GM19239 (cell line): Measurements from ENCODE around the gene DLK1.

ENCODE experiments used
- DNase-seq: peaks from one replicate; pipeline ENCODE4 v3.0.0; 2011; ENCODE audit warnings: low spot score; ENCODE audit not compliant: insufficient read length
- FAIRE-seq: peaks from 2 replicates; lab custom pipeline; 2011; peaks lifted over from hg19 to GRCh38; lab: Jason Lieb, UNC

The DLK1 gene

DNA sequence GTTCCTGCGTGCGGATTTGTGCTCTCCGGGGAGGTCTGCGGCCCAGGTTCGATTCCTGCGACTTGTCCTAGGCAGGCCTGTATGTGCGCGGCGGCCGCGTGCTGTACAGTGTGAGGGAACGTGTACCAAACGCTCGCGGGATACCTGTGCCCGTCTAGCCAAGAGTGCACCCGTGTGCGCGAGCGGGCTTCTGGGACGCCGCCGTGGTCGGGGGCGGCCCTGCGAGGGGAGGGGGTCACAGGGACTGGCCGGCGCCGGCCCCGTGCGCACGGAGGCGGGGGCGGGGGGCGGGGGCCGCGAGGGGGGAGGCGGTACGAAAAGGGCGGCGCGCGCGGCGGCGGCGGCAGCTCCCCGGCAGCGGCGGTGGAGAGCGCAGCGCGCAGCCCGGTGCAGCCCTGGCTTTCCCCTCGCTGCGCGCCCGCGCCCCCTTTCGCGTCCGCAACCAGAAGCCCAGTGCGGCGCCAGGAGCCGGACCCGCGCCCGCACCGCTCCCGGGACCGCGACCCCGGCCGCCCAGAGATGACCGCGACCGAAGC, at the start of gene DLK1:
Gene DLK1 (plus strand): TSS at position 343 of the 536 bp plus-strand sequence. CDS start 177 bp downstream, at position 520.
- FAIRE-seq (no peak), DNase-seq (no peak)

DNA sequence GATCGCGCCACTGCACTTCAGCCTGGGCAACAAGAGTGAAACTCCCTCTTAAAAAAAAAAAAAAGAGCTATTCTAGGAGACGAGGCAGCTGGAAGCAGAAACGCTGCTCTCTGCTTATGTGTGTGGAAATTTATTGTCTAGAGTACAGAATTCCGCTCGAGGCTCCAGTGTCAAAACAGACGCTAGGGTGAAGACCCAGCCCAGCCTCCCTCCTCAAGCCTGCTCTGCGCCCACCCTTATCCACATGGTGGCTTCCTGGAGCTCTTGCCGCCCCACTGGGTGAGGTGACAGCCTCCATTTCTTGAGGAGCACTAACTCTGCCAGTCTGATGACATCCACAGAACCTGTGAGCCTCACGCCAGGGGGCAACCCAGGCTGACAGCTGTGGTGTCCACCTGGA, 49.5 kb upstream of the DLK1 start:
- FAIRE-seq, result no peak
- DNase-seq, result no peak

DNA sequence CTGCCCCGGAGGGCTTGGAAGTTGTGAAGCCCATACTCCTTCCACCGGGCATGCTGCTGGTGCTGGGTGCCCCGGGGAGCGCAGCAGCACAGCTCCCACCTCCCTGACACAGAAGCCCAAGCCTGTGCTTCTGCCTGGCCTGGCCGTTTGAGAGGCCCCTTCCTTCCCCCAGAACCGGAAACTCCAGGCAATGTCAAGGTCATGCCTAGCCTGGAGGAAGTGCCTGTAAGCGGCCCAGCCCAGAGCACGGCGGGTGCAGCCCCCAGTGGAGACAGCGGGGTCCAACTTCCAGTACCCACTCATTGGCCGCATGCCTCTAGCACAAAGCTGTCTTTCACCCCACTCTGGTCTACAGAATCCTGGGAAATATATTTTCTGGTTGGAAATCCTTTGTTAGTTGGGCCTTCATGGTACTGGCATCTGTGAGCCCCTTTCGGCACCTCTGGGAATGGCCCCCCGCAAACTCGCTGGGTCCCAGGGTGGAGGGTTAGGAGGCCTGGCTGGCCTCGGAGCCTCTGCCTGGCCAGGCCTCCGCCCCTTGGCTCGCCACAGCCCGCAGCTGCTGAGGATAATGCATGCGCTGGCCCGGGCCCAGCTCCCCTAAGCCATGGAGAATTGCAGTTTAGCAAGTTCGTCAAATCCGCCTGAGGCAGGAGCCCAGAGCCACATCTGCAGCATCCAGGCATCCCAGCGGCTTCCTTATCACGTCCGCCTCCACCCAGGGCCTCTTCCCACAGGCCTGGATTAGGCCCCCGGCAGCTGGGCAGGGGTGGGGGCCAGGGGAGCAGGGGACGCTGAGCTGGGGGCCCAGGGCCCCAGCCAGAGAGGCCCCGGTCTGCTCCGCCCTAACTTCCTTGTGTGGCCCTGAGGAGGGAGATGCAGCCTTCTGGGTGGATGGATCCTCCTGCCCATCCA, 48.9 kb upstream of the DLK1 start:
- DNase-seq (no peak), FAIRE-seq (no peak)

DNA sequence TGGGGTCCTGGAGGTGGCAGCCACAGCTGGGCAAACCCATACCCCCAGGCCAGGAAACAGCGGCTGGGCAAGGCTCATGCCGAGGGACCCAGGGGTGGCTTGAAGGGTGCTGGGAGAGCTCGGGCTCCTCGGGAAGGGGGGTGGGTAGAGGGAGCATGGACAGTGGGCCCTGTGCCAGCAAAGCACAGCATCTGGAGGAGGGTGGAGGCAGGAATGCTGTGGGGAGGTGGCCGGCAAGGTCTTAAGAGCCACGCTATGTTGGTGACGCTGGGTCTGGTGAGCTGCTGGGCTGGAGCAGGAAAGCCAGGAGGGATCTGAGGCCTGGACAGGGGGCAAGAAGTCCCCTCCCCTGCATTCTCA, 48.2 kb upstream of the DLK1 start:
- DNase-seq (no peak), FAIRE-seq (no peak)

DNA sequence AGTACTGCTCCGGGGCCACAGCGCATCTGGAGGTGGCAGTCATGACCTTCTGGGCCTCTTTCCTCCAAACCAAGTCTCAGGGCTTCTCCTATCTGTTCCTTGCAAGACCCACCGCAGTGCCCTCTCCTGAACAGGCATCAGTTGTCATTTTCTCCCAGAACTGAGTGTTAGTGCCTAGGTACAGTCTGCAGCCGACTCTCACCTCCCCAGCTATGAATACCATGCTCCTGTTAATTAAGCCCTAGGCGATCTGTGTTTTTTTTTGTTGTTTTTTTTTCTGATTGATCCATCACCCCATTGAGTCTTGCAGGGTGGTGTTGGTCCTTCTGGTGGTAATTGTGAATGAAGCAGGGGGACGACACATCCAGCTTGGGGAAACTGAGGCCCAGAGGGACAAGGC, 47.5 kb upstream of the DLK1 start:
- DNase-seq (no peak), FAIRE-seq (no peak)

DNA sequence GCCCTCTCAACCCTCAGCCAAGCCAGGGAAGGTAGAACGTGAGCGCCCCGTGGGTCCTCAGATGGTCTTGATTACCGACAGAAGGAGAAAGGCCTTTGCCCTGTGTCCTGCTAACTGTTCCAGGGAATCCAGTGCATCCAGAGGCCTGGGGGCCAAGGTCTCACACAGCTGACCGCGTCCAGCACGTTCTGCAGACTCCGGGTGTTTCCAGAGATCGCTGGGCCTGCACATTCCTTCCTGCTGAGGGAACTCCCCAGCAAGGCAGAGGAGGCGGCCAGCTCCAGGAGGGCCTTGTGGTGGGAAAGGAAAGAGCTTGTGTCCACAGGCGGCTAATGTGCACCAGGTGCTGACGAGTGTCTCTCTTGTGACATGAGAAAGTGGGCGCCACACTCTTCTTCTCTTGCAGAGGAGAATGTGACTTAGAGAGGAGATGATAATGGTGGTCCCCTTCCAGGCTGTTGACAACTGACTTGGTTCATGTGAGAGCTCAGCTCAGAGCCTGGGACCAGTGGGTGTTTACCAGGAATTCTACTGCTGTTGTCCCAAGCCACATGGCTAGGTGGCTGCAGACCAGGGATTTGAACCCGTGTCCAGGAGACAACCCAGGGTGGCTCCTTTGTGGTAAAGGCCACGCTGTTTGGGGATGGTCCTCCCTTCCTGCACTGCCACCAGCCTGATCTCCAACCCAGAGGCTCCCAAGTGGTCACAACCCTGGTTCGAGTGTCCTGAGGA, 46.8 kb upstream of the DLK1 start:
- FAIRE-seq (no peak), DNase-seq (no peak)

DNA sequence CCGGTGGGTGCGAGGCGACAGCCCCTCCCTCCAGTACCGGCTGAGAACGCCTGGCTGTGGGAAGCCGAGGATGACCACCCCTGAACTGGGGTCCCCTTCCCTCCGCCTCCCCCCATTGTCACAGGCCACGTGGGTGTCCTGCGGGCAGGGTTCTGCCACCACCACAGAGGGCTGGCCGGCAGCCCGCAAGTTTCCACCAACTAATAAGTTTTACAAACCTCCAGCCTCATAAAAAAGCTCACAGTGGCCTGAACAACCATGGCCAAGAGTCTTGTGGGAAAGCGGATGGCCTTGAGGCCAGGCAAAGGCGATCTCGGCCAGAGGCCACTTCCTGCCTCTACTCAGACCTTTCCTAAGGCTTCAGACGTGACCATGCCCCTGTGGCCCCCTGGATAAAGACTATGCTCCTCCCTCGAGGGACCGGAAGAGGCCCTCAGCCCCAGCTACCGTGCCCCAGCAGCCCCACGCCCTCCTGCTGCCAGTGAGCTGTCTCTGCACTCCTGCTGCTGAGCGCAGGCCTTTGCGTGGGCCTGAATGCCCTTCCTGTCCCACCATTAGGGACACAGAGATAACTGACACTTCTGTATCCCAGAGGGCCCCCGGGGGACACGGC, 46.1 kb upstream of the DLK1 start:
- no peak for DNase-seq
- no peak for FAIRE-seq

DNA sequence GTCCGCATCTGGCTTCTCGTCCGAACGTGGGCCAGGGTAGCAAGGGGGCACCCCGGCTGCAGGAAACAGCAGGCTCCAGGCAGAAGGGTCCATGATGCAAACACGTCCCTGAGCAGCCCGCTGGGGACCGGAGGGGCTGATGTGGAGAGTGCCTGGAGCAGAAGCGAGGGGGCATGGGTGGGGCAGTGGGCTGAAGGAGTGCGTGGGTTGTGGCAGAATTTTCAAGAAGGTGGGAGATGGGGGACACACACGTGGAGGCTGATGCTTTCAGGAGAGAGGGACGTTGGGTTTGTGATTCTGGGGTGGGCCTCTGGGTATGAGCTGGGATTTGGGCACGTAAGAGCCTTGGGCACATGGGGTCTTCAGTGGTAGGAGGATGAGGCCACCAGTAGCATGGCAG, 45.6 kb upstream of the DLK1 start:
- FAIRE-seq, result no peak
- no peak for DNase-seq

DNA sequence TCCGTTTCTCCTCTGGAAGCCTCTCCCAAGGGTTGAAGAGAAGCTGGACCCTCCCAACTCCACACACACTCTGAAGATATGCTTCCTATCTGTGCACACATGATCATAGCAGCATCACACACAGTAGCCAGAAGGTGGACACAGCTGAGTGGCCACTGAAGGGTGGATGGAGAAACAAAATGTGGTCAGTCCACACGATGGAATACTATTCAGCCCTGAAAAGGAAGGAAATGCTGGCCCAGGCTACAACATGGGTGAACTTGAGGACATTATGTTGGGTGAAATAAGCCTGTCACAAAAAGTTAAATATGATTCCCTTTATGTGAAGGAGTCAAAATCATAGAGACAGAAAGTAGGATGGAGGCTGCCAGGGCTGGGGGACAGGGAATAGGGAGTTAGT, 43.9 kb upstream of the DLK1 start:
- DNase-seq (no peak), FAIRE-seq (no peak)

DNA sequence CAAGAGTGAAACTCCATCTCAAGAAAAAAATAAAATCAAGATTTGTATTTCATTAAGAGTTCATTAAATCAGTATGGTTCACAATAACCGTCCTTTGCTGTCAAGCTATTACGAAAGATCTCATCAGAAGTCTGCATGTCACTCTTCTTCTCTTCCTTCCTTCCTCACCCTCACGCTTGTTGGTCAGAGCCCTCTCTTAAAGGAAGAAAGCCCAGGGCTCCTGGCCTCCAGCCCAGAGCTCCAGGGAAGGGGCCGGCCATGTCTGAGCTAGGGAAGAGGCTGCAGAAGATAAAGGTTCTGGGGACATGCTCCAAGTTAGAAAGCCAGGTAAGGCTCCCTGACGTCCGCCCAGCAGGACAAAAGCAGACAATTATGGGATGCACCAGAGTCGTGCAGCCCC, 43.1 kb upstream of the DLK1 start:
- FAIRE-seq, result no peak

DNA sequence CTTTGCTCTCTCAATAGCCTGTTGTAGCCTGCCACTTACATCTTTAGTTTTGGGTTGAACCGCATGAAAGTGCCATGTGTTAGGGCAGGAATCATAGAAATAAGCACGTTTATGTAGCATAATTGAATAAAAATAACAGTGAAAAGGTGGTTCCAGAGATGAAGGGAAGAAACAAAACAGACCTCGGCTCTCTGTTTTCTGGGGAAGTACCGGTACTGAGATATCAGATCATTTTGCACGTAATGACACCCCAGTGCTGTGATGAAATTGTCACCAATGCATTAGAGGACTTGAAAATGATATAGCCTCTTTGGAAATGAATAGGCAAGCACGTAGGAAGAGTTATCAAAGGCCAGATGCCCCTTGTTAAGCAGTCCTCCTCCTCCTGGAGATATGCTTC, 42.5 kb upstream of the DLK1 start:
- DNase-seq (no peak), FAIRE-seq (no peak)

More for the DNA sequence above, 43.1 kb upstream of the DLK1 start:
- DNase-seq, result no peak

DNA sequence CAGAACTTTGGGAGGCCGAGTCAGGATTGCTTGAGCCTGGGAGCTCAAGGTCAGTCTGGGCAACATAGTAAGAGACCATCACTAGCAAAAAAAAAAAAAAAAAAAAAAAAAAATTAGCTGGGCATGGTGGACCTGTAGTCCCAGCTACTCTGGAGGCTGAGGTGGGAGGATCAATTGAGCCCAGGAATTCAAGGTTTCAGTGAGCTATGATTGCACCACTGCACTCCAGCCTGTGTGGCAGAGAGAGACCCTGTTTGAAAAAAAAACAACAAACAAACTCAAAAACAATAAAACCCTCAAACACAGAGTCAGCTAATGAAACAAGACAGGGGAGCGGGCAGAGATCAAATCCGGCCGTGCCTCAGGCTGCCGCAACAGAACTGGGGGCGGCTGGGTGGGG, 41.7 kb upstream of the DLK1 start:
- FAIRE-seq, result no peak
- DNase-seq, result no peak

DNA sequence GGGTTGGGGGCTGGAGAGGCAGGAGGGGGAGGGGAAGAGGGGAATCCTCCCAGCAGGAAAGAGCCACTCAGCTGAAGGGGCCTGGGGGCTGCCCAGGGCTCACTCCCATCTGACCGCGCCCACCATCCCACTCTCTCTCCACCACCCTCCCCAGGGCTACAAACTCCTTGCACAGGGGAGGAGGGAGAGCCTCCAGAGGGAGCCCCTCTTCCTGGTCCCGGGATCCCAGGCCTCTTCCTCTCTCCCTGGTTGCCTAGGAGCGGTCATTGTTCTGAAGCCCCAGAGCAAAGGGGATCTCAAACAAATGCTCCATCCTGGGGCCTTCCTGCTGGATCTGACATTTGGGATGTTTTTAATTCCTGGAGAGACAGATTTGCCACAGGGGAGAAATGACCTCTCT, 39.8 kb upstream of the DLK1 start:
- DNase-seq (no peak), FAIRE-seq (no peak)

DNA sequence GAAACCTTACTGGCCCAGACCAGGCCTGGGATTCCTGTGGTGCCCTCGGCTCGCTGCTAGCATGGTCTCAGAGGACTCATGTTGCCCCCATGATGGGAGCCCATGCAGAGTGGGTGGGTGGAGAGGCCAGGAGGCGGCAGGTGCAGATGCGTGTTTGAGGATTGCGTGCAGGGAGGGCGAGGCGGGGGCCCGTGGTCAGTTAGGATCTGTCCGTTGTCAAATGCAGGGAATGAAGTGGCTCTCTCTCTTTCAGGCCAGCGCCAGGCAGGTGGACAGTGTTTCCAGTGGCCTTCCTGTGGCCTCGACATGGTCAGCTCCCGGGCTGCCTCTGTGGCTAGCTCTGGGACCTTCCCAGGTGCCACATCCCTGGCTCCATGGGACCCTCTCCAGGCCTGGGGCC, 39.3 kb upstream of the DLK1 start:
- no peak for FAIRE-seq

DNA sequence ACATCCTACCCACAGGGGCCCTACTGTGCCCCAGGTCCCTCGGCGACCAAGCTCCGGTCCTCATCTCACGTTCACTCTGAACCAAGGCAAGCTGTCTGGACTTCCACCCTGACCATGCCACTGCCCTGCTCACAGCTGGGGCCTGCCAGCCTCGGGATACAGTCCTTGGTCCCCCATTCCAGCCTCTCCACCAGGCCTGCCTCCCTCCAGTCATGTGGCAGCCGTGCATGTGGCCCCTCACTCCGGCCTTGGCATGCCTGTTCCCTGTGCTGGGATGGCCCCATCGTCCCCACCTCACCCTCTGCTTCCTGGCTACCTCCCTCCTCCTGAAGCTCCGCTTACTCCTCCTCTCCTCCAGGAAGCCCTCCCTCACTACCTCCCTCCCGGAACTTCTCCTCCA, 38.6 kb upstream of the DLK1 start:
- DNase-seq, result no peak
- no peak for FAIRE-seq

More for the DNA sequence above, 39.3 kb upstream of the DLK1 start:
- DNase-seq, result no peak

DNA sequence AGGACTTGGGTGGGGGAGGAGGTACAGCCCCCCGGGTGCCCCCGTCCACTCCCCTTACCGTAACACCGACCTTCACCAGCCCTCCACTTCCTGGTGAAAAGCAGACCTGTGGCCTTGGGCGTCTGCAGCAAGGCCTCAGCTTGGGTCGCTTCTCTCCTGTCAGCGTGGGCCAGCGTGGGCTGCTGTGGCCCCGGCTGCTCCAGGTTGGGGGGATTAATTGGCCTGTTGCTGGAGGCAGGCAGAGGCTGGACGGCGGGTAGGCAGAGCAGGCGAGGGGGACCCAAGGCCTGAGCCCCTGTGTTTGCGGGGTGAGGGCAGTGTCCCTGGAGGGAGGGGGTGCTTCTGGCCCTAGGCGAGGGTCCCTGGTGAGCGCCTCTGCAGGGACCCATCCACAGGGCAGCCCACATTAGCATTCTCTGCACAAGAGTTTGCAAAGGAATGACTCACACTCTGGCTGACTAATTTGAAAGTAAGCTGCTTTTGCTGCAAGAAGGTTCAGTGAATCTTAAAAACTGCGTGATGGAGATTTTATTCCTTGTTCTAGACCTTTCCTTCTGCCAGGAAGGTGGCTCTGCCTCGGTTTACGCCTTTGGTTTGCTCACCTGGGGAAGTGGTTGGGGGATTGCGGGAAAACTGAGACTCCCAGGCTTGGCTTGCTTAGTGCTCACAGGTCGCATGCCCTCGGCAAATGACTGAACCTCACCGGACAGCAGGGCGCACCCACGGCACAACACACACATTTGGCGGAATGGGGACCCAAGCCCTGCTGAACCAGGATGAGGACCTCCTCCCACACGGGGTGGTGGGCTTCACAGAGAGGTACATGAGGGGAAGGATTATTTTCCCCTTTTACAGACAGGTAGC, 37.9 kb upstream of the DLK1 start:
- DNase-seq, result no peak
- no peak for FAIRE-seq

DNA sequence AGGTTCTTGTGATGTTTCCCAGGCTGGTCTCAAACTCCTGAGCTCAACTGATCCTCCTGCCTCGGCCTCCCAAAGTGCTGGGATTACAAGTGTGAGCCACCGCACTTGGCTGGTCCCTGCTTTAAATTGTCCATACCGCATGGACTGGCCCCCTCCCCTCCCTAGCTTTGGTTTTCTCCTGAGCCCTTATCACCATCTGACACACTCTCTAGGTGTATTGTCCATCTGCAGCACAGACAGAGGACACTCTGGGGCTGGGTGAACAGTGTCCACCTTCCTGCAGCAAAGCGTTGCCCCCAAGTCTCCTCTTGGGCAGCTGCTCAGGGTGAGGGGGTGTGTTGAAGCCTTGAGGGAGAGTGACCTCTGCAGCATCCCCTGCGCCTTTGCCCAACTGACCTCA, 36.0 kb upstream of the DLK1 start:
- no peak for DNase-seq
- FAIRE-seq, result no peak

DNA sequence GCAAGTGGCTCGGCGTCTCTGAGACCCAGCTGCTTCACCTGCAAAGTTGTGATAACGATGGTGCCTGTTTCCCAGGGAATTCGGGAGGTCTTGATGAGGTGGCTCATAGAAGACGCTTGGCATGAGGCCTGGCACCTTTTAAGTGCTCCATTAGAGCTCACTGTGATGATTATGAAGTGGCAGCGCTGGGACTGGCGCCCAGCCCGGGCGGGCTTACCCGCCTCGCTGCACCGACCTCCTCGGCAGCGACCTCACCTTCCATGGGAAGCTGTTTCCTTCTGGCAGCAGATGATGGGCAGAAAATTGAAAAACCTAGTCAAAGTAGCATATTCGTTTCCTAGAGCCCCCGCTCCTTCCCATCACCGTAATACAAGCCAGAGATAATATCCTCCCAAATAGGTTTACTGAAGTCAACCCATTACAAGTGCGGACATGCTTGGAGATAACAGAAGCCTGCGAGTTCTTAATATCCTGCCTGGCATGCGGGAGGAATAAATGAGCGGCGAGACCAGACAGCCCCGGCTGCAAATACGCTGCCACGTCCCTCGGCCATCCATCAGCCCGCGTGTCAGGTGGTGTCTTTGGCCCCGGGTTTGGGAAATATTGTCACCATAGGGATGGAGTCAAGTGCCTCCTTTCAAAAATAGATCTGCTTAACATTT, 35.2 kb upstream of the DLK1 start:
- FAIRE-seq, result no peak
- DNase-seq, result no peak

DNA sequence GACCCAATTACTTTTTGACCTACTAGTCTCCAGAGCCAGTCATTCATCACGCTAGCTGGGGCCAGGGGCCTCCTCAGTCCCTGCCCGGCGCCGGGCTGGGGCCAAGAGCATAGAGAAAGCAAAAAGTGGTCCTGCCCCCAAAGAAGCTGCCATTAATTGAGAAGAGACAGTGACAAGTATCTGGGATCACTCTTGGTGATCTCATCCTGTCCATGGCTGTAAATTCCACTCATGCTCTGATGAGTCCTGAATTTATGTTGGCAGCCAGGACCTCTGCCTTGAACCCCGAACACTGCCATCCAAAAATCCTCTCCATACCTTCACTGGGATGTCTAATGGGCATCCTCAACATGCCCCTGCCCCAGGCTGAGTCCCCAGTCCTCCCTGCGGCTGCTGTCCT, 34.4 kb upstream of the DLK1 start:
- no peak for DNase-seq
- no peak for FAIRE-seq
